Midbrain (tissue), 1 donor: ENCODE results near the gene ARFGEF2.
A peak's percentile ranks its signal among the peaks of the same experiment; 100 is the strongest.
"Not testable (repeated sequence)": the region's sequence is repeated elsewhere in the genome, so short reads cannot be mapped to it uniquely, and the experiment has no call there.

ENCODE experiments used
- DNase-seq: peaks from one replicate; lab custom pipeline; 2025; lab: John Stamatoyannopoulos, UW

Gene ARFGEF2

GRCh38 chr20:48999890-49000870 lies 78.7 kb downstream of the ARFGEF2 start:
- DNase-seq = peak; percentile 36

DNA sequence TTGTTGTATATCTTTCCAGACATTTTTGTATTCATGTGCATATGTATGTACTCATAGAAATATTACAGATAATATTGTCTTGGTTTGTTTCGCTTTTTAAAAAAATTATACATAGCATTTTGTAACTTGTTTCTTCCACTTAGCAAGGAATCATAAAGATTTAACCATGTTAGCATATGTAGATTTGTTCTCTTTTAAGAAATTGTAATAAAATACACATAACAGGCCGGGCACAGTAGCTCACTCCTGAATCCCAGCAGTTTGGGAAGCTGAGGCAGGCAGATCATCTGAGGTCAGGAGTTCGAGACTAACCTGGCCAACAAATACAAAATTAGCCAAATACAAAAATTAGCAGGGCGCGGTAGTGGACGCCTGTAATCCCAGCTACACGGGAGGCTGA lies 80.2 kb downstream of the ARFGEF2 start:
- no peak for DNase-seq

DNA sequence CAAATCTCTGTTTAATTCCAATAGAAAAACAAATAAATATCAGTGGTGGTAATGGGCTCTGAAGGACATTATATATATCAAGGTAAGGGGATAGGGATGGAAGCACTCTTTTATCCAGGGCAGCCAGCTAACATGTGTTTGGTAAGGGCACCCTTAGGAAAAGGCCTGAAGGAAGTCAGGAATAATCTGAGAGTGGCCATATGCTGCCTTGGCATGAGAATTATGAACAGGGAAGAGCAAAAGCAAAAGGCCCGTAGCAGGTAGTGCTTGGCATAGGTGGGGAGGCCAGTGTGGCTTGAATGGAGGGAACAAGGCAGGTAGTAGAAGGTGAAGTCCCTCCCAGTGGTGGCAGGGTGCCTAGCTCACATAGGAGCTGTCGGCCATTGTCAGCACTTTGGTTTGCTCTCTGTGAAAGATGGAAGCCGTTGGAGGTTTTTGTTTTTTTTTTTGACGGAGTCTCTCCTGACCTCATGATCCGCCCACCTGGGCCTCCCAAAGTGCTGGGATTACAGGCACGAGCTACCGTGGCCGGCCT lies 85.0 kb downstream of the ARFGEF2 start:
- DNase-seq = no peak

GRCh38 chr20:49009899-49010631 lies 88.6 kb downstream of the ARFGEF2 start:
- no peak for DNase-seq

DNA sequence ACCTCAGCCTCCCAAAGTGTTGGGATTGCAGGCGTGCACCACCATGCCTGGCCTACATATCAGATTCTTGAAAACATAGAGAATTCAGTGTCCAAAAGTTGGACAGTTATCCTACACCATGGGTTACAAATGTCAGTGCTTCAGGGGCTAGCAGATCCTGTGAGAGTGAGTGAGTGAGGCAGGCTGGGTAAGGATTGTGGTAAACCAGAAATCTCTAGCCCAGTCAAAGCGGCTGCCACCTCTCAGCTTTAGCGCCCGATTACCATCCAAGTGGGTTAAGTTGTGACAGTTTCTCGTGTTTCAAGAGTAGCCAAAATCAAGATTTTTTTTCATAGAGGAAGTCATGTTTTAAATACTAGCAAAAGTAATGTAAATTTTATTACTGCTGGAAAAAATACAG lies 102.7 kb downstream of the ARFGEF2 start:
- DNase-seq = no peak

DNA sequence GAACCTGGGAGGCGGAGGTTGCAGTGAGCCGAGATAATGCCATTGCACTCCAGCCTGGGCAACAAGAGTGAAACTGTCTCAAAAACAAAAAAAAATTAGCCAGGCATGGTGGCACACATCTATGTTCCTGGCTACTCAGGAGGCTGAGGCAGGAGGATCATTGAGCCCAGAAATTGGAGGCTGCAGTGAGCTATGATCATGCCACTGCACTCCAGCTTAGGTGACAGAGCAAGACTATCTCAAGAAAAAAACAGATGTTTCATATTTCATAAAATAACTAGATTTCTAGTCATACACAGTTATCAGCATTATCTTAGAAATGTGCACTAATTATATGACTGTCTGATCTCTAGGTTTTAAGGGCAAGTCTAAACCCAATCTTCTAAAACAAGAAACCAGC lies 106.7 kb downstream of the ARFGEF2 start:
- not testable (repeated sequence) for DNase-seq

- DNase-seq = peak; percentile 8
Observed at GRCh38 chr20:49028684-49029083, 107.2 kb downstream of the ARFGEF2 start.

DNA sequence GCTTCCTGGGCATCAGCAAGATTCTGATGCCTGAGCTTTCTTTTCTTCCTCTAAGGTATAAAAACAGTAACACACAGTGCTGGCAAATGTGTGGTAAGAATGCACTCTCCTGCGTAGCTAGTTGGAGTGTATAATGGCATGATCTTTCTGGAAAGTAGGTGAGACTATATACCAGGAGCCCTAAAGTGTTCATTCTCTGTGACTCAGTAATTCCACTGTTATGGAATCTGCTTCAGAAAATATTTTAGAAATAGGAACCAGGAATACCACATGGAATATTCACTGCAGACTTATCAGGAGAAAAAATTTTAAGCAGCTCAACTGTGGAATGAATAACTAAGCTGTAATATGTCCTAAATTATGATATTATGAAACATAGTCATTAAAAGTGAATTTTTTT lies 107.7 kb downstream of the ARFGEF2 start:
- DNase-seq = no peak

DNA sequence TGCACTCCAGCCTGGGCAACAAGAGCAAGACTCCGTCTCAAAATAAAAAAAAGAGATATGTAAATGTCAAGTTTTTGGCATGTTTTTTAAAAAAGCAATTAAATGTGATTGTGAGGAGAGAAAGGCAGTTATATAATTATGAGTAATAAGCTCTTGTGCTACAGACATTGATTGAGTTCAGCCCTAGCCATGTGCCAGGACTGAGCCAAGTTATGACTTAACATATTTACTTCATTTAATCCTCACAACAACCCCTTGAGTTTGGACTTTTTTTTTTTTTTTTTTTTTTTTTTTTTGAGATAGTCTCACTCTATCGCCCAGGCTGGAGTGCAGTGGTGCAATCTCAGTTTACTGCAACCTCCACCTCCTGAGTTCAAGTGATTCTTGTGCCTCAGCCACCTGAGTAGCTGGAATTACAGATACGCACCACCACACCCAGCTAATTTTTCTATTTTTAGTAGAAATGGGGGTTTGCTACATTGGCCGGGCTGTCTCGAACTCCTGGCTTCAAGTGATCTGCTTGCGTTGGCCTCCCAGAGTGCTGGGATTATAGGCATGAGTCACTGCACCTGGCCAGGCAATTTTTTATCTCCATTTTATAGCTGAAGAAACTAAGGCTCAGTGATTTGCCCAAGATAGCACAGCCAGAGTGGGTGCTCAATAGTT lies 109.6 kb downstream of the ARFGEF2 start:
- DNase-seq = no peak

DNA sequence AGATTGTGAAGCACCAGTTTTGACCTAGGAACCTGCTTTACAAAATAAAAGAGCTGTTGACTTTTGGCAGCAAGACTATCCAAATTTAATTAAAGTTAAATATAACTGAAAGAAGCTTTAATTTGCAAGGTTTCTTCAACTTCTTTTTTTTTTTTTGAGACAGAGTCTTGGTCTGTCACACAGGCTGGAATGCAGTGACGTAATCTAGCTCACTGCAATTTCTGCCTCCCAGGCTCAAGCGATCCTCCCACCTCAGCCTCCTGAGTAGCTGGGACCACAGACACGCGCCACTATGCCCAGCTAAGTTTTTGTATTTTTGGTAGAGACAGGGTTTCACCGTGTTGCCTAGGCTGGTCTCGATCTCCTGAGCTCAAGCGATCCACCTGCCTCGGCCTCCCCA lies 110.9 kb downstream of the ARFGEF2 start:
- no peak for DNase-seq

GRCh38 chr20:49034070-49034732 lies 112.7 kb downstream of the ARFGEF2 start:
- no peak for DNase-seq

GRCh38 chr20:49037962-49038387 lies 116.5 kb downstream of the ARFGEF2 start:
- no peak for DNase-seq

DNA sequence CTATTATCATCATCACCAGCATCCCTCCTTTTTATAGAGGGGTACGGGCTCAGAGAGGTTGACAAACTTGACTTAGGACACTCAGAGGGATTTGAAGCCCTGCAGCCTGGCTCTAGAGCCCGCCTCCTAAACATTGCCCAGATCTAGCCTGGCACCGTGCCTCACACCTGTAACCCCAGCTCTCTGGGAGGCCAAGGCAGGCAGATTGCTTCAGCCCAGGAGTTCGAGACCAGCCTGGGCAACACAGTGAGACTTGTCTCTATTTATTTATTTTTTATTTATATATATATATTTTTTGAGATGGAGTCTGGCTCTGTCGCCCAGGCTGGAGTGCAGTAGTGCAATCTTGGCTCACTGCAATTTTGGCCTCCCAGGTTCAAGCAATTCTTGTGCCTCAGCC lies 118.3 kb downstream of the ARFGEF2 start:
- DNase-seq = no peak

- DNase-seq = no peak
Observed at GRCh38 chr20:49043000-49043399, 121.5 kb downstream of the ARFGEF2 start.

GRCh38 chr20:49045440-49046086 lies 124.1 kb downstream of the ARFGEF2 start:
- no peak for DNase-seq

- peak; percentile 97 for DNase-seq
Observed at GRCh38 chr20:49046087-49046900, 124.8 kb downstream of the ARFGEF2 start, which contains the start of gene CSE1L. TSS of gene CSE1L (plus strand) at chr20:49046312. CDS start at chr20:49058464, 12,152 bp downstream.

DNA sequence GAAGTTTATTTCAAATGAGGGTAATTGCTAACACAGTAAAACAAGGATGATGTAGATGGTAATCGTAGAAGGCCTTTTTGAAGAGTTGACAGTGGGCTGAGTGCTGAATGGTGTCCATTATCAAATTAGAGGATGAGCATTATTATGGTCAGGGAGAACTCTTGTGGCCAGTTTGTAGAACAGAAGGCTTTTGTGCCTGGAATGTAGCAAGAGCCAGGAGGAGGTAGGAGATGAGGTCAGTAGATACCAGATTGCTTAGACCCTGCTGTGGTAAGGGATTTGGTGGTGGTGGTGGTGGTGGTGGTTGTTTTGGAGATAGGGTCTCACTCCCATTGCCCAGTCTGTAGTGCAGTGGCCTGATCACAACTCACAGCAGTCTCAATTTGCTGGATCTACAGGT lies 130.8 kb downstream of the ARFGEF2 start:
- no peak for DNase-seq

DNA sequence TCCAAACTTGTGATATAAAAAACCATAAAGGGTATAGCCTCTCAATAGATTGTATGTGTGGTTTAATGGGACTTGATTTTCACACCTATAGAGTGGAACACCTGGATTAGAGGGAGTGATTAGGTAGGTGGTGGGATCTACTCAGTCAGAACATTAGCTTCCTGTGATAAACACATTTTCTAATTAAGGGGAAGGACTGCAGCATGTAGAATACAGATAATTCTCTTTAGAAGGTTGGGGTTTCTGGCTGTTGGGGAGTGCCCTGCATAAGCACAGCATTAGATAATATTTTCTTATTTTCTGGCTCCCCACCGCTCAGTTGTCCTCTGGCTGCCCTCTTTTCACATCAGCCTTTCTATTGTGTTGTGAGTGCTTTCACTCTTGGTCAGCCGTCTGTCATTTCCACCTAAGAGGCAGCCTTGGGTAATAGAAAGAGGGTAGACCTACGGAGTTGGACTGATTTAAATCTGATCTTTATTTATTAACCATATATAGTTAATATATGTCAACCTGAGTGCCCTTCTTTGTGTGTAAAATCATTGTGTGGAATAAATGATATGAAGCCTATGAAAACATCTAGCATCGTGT lies 132.6 kb downstream of the ARFGEF2 start:
- DNase-seq = no peak

DNA sequence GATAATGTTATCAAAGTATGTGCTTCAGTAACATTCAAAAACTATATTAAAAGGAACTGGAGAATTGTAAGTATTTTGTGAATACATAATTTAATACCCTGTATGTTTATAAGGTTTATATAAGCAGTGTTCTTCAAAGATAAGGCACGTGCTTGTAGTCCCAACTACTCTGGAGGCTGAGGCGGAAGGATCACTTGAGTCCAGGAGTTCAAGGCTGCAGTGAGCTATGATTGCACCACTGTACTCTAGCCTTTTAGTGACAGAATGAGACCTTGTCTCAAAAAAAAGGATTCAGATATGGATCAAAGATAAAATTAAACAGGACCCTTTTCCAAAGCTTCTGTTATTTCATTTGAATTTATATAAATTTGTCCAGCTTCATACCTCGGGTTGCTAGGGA lies 141.8 kb downstream of the ARFGEF2 start:
- DNase-seq = no peak

- no peak for DNase-seq
Observed at GRCh38 chr20:49074521-49074920, 153.0 kb downstream of the ARFGEF2 start.
